SK-N-SH (cell line): Measurements from ENCODE around the gene ABL2. TPM values are rescaled to one million over a fixed set of nuclear protein-coding genes. Genes with fewer than 3 reads are reported as not detected.

Experiments used
- CTCF ChIA-PET: fragments of 300-600, 350-600 bp; formaldehyde crosslinking; extraction: SDS; loops from one replicate; lab custom pipeline; 2021; lab: Yijun Ruan, JAX
- POLR2A ChIA-PET: fragments of 350-600 bp; sonication (Branson Sonifier 250); formaldehyde crosslinking; extraction: SDS; loops from one replicate; lab custom pipeline; 2020; ENCODE audit warnings: antibody characterized with exemption, inconsistent platforms; lab: Yijun Ruan, JAX
- DNase-seq: peaks from one replicate; pipeline ENCODE4 v3.0.0; 2012
- H2AFZ ChIP-seq: fragments of 200-600 bp; sonication (generic); 2 replicates; pipeline ENCODE4 v1.8.1; 2016; ENCODE audit warnings: antibody characterized with exemption, mild to moderate bottlenecking, low read depth
- H3F3A ChIP-seq: fragments of 200-600 bp; sonication (generic); replicated peaks from 2 replicates; pipeline ENCODE3; 2016; ENCODE audit warnings: antibody characterized with exemption, mild to moderate bottlenecking; ENCODE audit not compliant: insufficient read depth
- H3K27ac ChIP-seq, 2 experiments: fragments of 200-500 bp in 1 of 2; fragments of 200-600 bp in 1 of 2; sonication (Bioruptor generic) in 1 of 2; sonication (generic), shearing (Covaris generic) in 1 of 2; 2 replicates each; pipeline versions ENCODE4 v1.5.1 to v1.6.1; 2014 to 2016; ENCODE audit warnings: low read depth in 2 of 2, inconsistent platforms in 1 of 2, low read length in 1 of 2, mild to moderate bottlenecking in 1 of 2, mixed read lengths in 1 of 2
- H3K27me3 ChIP-seq: fragments of 200-600 bp; sonication (generic), shearing (Covaris generic); 2 replicates; pipeline ENCODE4 v1.6.1; 2016; ENCODE audit warnings: mixed run types; ENCODE audit not compliant: insufficient read depth
- H3K36me3 ChIP-seq, 2 experiments: fragments of 200-500 bp in 1 of 2; fragments of 200-600 bp in 1 of 2; sonication (Bioruptor generic) in 1 of 2; sonication (generic) in 1 of 2; replicated peaks in 1 of 2; 2 replicates each; pipeline versions ENCODE3 to v1.5.1; 2014 to 2016; ENCODE audit warnings: low read length in 1 of 2, mild to moderate bottlenecking in 1 of 2; ENCODE audit not compliant: insufficient read depth in 2 of 2, control insufficient read depth in 1 of 2
- H3K4me1 ChIP-seq, 2 experiments: fragments of 200-500 bp in 1 of 2; fragments of 200-600 bp in 1 of 2; sonication (Bioruptor generic) in 1 of 2; sonication (generic), shearing (Covaris generic) in 1 of 2; 2 replicates each; pipeline versions ENCODE4 v1.5.1 to v1.6.1; 2014 to 2016; ENCODE audit warnings: low read depth in 1 of 2, low read length in 1 of 2, mixed run types in 1 of 2; ENCODE audit not compliant: insufficient read depth in 2 of 2, control insufficient read depth in 1 of 2
- H3K4me2 ChIP-seq: fragments of 200-600 bp; sonication (generic), shearing (Covaris generic); 2 replicates; pipeline ENCODE4 v1.6.1; 2017; ENCODE audit warnings: mixed run types
- H3K4me3 ChIP-seq, 2 experiments: fragments of 200-500 bp in 1 of 2; fragments of 200-600 bp in 1 of 2; sonication (Bioruptor generic) in 1 of 2; sonication (generic), shearing (Covaris generic) in 1 of 2; 2 replicates each; pipeline versions ENCODE4 v1.5.1 to v1.8.1; 2014 to 2016; ENCODE audit warnings: low read depth in 2 of 2, inconsistent platforms in 1 of 2, low read length in 1 of 2, mild to moderate bottlenecking in 1 of 2, mixed read lengths in 1 of 2, moderate library complexity in 1 of 2
- H3K79me2 ChIP-seq: fragments of 200-600 bp; sonication (generic); 2 replicates; pipeline ENCODE4 v1.8.1; 2017; ENCODE audit warnings: mild to moderate bottlenecking; ENCODE audit not compliant: insufficient read depth
- H3K9ac ChIP-seq: fragments of 200-600 bp; sonication (generic); 2 replicates; pipeline ENCODE4 v1.6.1; 2017; ENCODE audit warnings: mixed run types
- H3K9me2 ChIP-seq: fragments of 200-600 bp; sonication (generic); 2 replicates; pipeline ENCODE4 v1.6.1; 2017; ENCODE audit warnings: mixed run types
- H3K9me3 ChIP-seq: fragments of 200-600 bp; sonication (generic); 2 replicates; pipeline ENCODE4 v1.6.1; 2017; ENCODE audit warnings: mixed run types, mild to moderate bottlenecking, moderate library complexity
- H4K20me1 ChIP-seq: fragments of 200-600 bp; sonication (generic); 2 replicates; pipeline ENCODE4 v1.6.1; 2017; ENCODE audit warnings: mild to moderate bottlenecking, mixed run types; ENCODE audit not compliant: insufficient read depth
- EZH2phosphoT487 ChIP-seq: fragments of 200-600 bp; sonication (generic); IDR thresholded peaks from 2 replicates; pipeline ENCODE4 v1.6.1; 2017; ENCODE audit warnings: low read depth, mixed run types, mild to moderate bottlenecking, antibody characterized with exemption, moderate library complexity, borderline replicate concordance
- FOXJ3 ChIP-seq: sonication (generic); formaldehyde crosslinking; IDR thresholded peaks from 2 replicates; pipeline ENCODE4 v1.5.1; 2020; ENCODE audit warnings: mild to moderate bottlenecking, missing genetic modification reagents
- GATA2 ChIP-seq: sonication (generic); formaldehyde crosslinking; IDR thresholded peaks from 2 replicates; pipeline ENCODE4 v1.5.0; 2020; ENCODE audit warnings: mild to moderate bottlenecking, missing genetic modification reagents
- NRF1 ChIP-seq: IDR thresholded peaks from 2 replicates; pipeline ENCODE4 v1.6.1; 2012; ENCODE audit warnings: low read depth, mild to moderate bottlenecking, low read length
- TAF1 ChIP-seq: IDR thresholded peaks from 2 replicates; pipeline ENCODE4 v1.6.1; 2012; ENCODE audit warnings: low read depth, mild to moderate bottlenecking, low read length, moderate library complexity, borderline replicate concordance
- TCF12 ChIP-seq: IDR thresholded peaks from 2 replicates; pipeline ENCODE4 v1.4.0; 2012
- polyA plus RNA-seq, 3 experiments: library from polyadenylated mRNA; depleted of rRNA; stranded (reverse); fragments of >200 nt; gene quantifications; 2 replicates each; pipeline ENCODE4 v1.2.3, GENCODE V29; 2012
- TF ChIP-seq, protein P1 (sequence below): fragments of 200-600 bp; sonication (generic); IDR thresholded peaks from 2 replicates; pipeline ENCODE4 v1.6.1; 2017; ENCODE audit warnings: antibody characterized with exemption, mild to moderate bottlenecking, moderate library complexity
- TF ChIP-seq, protein P2 (sequence below): IDR thresholded peaks from 2 replicates; pipeline ENCODE4 v1.4.0; 2012; ENCODE audit warnings: low read depth
- TF ChIP-seq, protein P3 (sequence below): IDR thresholded peaks from 2 replicates; pipeline ENCODE4 v1.6.1; 2012; ENCODE audit warnings: mild to moderate bottlenecking, low read depth, low read length, moderate library complexity
- TF ChIP-seq, protein P4 (sequence below): IDR thresholded peaks from 2 replicates; pipeline ENCODE4 v1.4.0; 2012; ENCODE audit warnings: low read depth, borderline replicate concordance
- TF ChIP-seq, protein P5 (sequence below): fragments of 150-350 bp; IDR thresholded peaks from 2 replicates; pipeline ENCODE4 v1.6.1; 2016; ENCODE audit warnings: mild to moderate bottlenecking, low read depth, low read length
- TF ChIP-seq, protein P6 (sequence below): IDR thresholded peaks from 2 replicates; pipeline ENCODE4; 2012

ABL2 gene
- polyA plus RNA-seq, 1 of the 3 experiments (the other 2 are of a cell fraction), result 7.5 TPM

DNA sequence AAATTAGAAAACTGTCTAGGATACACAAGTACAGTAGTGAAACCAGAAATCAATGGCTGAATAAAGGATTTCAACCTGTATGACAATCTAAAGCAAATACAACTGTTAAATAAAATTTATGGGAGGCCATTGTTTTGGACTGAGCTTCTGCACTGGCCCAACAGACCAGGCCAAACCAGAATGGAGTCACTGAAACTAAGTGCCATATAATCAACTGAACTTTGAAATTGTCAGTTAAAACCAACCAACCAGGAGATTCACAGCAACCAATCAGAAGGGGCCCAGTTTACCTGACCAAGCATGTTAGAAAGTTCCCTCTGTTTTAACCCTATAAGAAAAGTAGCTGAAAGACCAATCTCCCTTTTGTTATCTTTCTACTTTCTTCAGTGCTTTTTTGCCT, 33.6 kb upstream of the ABL2 start:
- Histone ChIP-seq H3K4me3 (no peak overlapping the region), H3K9me3 (no peaks in the 10 kb centered on the region), H3K4me2 (no peak overlapping the region), H3K27me3 (no peaks in the 10 kb centered on the region), H3K9me2 (no peaks in the 10 kb centered on the region), H3K36me3 (no peaks in the 10 kb centered on the region), H3F3A (no peaks in the 10 kb centered on the region), H4K20me1 (no peaks in the 10 kb centered on the region), H3K9ac (no peak overlapping the region), H3K4me1 (0 out of 4 replicates have a peak, but pooled peaks cover 0 to 4% of the 10 kb centered on the region in 2 experiments), H3K27ac (no peak overlapping the region), H2AFZ (0 out of 2 replicates have a peak overlapping the region, but pooled peaks have one; percentile 42), H3K79me2 (no peaks in the 10 kb centered on the region)
- ChIA-PET POLR2A (no interaction called here), CTCF (interaction anchor here (1.2 kb wide), 1 partner anchor 11 kb away, joined by 3 read pairs; no protein-coding TSS in a partner anchor)
- DNase-seq, result no peak
- TF ChIP-seq GATA2 (CRISPR knock-in tag) (no peak), TCF12 (no peak), EZH2phosphoT487 (no peak), FOXJ3 (CRISPR knock-in tag) (no peak), NRF1 (no peak), TAF1 (no peak)
- TF ChIP-seq, protein P1, sequence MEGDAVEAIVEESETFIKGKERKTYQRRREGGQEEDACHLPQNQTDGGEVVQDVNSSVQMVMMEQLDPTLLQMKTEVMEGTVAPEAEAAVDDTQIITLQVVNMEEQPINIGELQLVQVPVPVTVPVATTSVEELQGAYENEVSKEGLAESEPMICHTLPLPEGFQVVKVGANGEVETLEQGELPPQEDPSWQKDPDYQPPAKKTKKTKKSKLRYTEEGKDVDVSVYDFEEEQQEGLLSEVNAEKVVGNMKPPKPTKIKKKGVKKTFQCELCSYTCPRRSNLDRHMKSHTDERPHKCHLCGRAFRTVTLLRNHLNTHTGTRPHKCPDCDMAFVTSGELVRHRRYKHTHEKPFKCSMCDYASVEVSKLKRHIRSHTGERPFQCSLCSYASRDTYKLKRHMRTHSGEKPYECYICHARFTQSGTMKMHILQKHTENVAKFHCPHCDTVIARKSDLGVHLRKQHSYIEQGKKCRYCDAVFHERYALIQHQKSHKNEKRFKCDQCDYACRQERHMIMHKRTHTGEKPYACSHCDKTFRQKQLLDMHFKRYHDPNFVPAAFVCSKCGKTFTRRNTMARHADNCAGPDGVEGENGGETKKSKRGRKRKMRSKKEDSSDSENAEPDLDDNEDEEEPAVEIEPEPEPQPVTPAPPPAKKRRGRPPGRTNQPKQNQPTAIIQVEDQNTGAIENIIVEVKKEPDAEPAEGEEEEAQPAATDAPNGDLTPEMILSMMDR, result no peak
- TF ChIP-seq, protein P2, sequence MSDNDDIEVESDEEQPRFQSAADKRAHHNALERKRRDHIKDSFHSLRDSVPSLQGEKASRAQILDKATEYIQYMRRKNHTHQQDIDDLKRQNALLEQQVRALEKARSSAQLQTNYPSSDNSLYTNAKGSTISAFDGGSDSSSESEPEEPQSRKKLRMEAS, result no peak
- TF ChIP-seq, protein P3, sequence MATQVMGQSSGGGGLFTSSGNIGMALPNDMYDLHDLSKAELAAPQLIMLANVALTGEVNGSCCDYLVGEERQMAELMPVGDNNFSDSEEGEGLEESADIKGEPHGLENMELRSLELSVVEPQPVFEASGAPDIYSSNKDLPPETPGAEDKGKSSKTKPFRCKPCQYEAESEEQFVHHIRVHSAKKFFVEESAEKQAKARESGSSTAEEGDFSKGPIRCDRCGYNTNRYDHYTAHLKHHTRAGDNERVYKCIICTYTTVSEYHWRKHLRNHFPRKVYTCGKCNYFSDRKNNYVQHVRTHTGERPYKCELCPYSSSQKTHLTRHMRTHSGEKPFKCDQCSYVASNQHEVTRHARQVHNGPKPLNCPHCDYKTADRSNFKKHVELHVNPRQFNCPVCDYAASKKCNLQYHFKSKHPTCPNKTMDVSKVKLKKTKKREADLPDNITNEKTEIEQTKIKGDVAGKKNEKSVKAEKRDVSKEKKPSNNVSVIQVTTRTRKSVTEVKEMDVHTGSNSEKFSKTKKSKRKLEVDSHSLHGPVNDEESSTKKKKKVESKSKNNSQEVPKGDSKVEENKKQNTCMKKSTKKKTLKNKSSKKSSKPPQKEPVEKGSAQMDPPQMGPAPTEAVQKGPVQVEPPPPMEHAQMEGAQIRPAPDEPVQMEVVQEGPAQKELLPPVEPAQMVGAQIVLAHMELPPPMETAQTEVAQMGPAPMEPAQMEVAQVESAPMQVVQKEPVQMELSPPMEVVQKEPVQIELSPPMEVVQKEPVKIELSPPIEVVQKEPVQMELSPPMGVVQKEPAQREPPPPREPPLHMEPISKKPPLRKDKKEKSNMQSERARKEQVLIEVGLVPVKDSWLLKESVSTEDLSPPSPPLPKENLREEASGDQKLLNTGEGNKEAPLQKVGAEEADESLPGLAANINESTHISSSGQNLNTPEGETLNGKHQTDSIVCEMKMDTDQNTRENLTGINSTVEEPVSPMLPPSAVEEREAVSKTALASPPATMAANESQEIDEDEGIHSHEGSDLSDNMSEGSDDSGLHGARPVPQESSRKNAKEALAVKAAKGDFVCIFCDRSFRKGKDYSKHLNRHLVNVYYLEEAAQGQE, result no peak
- TF ChIP-seq, protein P4, sequence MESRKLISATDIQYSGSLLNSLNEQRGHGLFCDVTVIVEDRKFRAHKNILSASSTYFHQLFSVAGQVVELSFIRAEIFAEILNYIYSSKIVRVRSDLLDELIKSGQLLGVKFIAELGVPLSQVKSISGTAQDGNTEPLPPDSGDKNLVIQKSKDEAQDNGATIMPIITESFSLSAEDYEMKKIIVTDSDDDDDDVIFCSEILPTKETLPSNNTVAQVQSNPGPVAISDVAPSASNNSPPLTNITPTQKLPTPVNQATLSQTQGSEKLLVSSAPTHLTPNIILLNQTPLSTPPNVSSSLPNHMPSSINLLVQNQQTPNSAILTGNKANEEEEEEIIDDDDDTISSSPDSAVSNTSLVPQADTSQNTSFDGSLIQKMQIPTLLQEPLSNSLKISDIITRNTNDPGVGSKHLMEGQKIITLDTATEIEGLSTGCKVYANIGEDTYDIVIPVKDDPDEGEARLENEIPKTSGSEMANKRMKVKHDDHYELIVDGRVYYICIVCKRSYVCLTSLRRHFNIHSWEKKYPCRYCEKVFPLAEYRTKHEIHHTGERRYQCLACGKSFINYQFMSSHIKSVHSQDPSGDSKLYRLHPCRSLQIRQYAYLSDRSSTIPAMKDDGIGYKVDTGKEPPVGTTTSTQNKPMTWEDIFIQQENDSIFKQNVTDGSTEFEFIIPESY, result no peak
- TF ChIP-seq, protein P5, sequence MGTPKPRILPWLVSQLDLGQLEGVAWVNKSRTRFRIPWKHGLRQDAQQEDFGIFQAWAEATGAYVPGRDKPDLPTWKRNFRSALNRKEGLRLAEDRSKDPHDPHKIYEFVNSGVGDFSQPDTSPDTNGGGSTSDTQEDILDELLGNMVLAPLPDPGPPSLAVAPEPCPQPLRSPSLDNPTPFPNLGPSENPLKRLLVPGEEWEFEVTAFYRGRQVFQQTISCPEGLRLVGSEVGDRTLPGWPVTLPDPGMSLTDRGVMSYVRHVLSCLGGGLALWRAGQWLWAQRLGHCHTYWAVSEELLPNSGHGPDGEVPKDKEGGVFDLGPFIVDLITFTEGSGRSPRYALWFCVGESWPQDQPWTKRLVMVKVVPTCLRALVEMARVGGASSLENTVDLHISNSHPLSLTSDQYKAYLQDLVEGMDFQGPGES, result no peak
- TF ChIP-seq, protein P6, sequence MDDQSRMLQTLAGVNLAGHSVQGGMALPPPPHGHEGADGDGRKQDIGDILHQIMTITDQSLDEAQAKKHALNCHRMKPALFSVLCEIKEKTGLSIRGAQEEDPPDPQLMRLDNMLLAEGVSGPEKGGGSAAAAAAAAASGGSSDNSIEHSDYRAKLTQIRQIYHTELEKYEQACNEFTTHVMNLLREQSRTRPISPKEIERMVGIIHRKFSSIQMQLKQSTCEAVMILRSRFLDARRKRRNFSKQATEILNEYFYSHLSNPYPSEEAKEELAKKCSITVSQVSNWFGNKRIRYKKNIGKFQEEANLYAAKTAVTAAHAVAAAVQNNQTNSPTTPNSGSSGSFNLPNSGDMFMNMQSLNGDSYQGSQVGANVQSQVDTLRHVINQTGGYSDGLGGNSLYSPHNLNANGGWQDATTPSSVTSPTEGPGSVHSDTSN, result no peak
